Forelimb muscle (tissue), 1 donor: ENCODE results near the gene GPC5. TPM values are rescaled to one million over a fixed set of nuclear protein-coding genes. Genes with fewer than 3 reads are reported as not detected.
"Not testable (repeated sequence)": the region's sequence is repeated elsewhere in the genome, so short reads cannot be mapped to it uniquely, and the experiment has no call there.

ENCODE experiments used
- DNase-seq: peaks from one replicate; pipeline ENCODE4 v3.0.0-alpha.2; 2013; ENCODE audit warnings: low read depth
- polyA plus RNA-seq: library from polyadenylated mRNA; unstranded; fragments of 120-200 nt; gene quantifications from one replicate; pipeline ENCODE4 v1.2.1, GENCODE V29; 2013; ENCODE audit not compliant: insufficient read length

Gene GPC5
- polyA plus RNA-seq, 1 donor, result 0.57 TPM

DNA sequence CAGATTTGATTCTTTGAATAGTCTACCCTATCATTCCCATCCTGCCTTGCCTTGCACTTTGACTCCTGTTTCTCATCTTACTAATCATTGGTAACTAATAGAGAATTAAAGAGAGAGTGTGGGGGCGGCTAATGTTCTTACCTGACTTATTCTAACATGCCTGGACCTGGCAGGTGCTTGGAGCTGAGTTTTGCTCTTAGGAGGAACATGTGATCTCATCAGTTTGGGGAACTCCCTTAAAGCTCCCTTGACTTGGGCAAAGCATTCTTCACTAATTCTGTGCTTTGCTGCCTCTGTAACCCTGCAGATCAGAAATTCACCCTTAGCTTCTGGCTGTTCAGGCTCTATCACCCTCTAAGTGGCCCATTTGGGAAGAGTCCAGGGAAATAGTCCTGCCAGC is 861.1 kb downstream of the GPC5 start:
- no peak for DNase-seq

DNA sequence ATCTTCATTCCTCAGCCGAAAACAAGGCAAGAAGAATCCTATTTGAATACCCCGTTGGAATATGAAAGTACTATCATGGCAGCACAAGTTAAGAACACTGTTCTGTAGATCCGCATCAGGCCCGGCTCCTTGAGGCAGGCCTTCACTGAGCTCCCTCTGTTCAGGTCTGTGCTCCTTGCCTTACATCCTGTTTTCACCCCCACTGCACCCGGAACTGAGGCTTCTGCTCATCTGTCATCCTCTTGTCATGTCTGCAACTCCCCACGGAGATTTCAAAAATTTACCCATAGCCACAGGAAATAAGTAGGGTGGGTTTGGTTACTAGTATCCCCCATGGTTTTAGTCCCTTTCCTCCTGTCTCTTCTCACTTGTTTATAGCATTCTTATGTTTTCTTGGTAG is 861.9 kb downstream of the GPC5 start:
- DNase-seq, result no peak

DNA sequence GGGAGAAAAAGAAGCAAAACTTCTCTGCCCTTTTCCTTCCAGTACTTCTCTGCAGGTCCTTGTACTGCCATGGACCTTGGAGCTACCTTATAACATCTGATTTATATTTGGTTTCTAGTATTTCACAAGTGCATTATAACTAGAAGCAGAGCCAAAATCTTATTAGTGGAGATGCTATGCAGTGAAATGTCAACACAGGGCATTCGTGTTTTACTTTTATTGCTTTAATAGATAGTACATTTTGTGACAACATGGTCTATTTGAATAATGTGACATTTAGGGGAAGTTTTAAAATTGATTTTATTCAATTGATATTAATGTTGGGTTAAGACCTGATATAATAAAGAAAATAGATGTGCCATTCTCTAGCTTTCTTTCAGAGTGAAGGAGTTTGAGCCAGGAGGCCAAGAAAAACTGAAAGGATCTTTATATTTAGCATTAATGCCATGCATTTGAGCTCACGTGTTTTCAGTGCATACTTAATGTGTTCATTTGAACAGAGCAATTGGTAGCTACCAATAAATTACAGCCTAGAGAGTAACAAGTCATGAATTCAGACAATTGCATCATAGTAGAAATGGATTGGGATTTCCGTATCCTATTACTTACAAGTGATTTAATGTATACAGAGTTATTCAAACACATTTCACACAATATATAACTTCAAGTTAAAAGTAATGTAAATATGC is 863.8 kb downstream of the GPC5 start:
- no peak for DNase-seq

DNA sequence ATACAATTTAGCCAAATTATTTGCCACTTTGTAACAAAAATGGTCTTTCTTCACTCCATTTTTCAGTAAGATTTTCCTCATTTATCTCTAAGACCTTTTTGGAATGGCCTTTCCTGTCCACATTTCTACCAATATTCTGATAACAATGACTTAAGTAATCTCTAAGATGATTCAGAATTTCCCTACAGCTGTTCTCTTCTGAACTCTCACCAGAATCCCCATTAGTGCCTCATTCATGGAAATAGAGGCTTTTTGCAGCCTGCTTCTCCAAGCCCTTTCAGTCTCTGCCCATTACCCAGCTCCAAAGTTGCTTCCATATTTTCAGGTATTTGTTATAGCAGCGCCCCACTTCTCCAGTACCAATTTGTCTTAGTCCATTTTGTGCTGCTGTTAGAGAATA is 867.0 kb downstream of the GPC5 start:
- no peak for DNase-seq

DNA sequence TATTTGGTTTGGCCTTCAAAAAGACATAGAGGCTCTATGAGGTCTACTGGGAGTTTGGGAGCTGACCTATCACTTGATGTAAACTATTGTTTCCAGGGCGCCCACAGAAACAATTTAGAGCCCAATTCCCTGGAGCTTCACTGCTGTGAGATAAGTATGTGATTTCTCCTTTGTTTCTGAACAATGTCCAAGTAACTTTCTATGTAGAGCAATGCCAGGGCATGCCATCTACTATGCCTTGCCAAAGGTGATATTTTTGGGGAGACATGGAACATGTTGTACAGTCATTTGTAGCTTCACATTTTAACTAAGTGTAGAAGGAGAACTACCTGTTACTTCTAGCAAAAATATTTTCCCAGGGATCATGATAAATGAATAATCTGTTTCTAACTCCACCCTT is 872.6 kb downstream of the GPC5 start:
- no peak for DNase-seq

DNA sequence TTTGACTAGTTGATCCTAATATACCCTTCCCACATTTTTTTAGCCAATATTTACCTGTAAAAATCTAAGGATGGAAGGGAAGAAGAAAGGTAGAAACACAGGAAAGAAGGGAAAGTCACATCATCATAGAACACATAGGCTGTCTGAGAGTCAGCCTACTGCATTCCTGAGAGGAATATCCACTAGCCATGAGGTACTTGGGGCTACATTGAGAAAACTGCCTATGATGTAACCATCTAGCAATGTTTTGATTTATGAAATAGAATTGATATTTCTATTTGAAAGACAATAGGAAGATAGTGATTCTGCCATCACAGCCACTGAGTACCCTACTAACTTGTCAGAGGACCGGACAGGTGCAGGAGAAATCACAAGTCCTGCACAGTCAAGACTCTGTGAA is 873.8 kb downstream of the GPC5 start:
- no peak for DNase-seq

DNA sequence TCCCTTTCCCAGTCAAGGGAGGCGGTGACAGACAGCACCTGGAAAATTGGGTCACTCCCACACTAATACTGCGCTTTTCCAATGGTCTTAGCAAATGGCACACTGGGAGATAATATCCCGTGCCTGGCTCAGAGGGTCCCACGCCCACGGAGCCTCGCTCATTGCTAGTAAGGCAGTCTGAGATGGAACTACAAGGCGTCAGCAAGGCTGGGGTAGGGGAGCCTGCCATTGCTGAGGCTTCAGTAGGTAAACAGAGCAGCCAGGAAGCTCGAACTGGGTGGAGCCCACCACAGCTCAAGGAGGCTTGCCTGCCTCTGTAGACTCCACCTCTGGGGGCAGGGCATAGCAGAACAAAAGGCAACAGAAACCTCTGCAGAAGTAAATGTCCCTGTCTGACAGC is 882.6 kb downstream of the GPC5 start:
- not testable (repeated sequence) for DNase-seq

DNA sequence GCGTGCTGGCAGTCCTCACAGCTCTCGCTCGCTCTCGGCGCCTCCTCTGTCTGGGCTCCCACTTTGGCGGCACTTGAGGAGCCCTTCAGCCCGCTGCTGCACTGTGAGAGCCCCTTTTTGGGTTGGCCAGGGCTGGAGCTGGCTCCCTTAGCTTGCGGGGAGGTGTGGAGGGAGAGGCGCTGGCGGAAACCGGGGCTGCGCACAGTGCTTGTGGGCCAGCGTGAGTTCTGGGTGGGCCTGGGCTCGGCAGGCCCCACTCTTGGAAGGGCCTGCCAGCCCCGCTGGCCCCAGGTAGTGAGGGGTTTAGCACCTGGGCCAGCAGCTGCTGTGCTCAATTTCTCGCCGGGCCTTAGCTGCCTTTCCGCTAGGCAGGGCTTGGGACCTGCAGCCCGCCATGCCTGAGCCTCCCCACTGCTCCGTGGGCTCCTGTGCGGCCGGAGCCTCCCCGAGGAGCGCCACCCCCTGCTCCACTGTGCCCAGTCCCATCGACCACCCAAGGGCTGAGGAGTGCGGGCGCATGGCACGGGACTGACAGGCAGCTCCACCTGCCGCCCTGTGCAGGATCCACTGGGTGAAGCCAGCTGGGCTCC is 892.4 kb downstream of the GPC5 start:
- not testable (repeated sequence) for DNase-seq

DNA sequence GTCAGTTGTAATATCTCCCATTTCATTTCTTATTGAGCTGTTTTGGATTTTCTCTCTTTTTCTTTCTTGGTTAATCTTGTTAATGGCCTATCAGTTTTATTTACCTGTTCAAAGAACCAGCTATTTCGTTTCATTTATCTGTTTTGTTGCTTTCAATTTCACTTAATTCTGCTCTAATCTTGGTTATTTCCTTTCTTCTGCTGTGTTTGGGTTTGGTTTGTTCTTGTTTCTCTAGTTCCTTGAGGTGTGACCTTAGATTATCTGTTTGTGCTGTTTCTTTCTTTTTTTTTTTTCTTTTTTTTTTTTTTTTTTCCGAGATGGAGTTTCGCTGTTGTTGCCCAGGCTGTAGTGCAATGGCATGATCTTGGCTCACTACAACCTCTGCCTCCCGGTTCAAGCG is 896.1 kb downstream of the GPC5 start:
- DNase-seq, result not testable (repeated sequence)

DNA sequence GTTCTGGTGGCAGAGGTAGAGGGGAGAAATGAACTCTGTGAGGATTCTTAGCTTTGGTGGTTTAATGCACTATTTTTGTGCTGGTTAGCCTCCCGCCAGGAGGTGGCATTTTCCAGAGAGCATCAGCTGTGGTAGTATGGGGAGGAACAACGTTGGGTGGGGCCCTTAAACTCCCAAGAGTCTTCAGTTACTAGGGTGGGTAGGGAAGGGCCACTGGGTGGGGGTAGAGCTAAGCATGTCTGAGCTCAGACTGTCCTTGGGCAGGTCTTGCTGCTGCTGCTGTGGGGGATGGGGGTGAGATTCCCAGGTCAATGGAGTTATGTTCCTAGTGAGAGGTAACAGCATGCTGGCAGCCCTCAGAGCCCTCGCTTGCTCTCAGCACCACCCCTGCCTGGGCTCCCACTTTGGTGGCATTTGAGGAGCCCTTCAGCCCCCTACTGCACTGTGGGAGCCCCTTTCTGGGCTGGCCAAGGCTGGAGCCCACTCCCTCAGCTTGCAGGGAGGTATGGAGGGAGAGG is 897.8 kb downstream of the GPC5 start:
- not testable (repeated sequence) for DNase-seq

DNA sequence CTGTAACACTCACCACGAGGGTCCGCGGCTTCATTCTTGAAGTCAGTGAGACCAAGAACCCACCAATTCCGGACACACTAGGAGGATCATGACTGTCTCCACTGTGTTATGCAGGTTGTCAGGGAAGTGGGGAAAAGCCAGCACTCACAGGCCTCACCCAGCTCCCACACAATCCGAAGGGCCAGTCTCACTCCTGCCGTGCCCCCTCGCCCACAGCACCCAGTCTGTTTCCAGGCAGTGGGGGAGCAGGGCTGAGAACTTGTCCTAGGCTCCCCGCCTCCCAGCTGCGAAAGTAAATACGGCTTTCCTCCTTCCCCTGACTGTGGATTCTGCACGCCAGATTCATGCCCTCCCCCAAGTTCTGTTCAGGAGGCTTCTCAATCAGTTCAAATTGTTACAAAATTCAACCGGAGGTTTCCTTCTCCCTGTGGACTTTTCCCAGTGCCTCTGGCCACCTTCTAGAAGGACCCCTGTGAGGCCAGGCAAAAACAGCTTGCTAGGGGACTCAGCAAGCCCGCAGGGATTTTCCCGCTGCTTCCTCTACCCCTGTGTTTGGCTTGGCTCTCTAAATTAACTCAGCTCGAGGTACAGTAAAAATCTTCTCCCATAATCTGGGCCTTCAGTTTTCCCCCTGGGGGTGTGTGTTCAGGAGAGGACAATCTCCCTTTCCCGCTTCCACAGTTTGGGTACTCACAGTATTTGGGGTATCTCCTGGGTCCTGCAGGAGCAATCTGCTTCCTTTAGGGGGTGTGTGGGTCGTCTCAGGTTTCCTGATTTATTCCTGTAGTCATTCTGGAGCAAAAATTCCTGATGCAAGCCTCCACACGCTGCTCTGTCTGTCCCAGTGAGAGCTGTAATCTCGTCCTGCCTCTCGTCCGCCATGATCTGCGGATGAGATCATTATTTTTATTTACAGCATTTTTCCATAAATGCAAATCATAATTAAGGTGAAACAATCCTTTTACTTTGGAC is 899.8 kb downstream of the GPC5 start:
- DNase-seq, result no peak

DNA sequence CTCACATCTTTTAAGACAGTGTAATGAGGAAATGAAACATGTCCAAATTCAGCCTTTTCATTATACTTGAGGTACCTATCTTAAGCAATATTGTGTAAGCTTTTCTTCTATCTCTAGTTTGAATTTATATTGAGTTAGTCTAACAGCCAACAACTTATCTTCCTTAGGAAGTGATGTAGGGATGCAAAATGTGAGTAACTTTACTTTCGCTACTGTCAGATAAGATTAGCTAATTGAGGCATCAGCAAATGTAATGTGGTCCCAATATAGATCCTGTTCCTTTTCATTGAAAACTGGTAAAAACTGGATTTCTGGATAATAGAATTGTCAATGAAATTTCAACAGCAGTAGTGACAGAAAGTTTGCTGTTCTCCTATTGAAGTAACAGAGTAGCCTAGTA is 902.2 kb downstream of the GPC5 start:
- no peak for DNase-seq

DNA sequence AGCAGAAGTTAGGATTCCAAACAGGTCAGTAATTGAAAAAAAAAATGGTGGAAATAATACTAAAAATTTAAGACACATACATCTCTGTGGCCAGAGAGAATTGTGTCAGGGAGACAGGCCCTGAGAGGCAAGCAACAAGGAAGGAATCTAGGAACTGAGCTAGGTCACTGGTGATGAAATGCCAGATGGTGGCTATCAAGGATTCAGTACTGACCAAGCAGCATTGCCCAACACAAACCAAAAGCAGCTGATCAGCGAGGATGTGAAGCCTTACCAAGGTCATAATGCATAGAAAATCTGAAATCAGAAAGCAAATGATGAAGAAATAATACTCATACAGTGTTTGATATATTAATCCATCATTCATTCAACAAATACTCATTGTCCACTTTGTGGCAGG is 905.0 kb downstream of the GPC5 start:
- no peak for DNase-seq

DNA sequence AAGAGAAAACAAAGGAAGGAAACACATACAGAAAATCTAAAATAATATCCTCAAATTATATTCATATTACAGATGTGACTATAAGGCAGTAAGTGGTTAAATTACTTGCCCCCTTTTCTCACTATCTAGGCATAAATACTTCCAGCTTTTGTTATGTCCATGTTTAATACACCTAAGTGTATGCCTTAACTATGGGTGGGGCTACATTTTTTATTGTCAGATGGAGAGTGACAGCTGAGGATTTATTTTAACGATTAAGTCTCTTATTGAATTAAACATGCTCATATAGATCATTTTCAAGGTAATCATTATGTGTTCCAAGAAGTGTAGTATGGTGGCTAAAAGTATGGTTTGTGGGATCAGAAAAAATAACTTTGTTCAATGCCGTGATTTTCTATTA is 909.3 kb downstream of the GPC5 start:
- no peak for DNase-seq

DNA sequence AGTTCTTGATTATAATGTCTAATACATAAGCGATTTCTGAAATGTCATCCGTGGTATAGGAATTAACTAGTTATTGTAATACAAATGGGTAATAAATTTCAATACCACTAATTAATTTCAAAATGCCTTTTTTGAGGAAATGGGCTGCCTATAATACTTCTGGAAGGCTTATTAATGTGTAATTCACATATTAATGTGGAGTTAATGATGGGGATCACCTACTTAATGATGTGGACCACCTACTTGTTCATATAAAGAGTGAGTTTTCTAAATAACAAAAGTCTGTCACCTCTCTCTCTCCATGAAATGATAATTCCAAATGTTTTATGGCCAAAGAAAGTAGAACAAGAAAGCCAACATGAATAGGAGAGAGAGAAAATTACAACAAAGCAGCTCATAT is 914.4 kb downstream of the GPC5 start:
- no peak for DNase-seq

DNA sequence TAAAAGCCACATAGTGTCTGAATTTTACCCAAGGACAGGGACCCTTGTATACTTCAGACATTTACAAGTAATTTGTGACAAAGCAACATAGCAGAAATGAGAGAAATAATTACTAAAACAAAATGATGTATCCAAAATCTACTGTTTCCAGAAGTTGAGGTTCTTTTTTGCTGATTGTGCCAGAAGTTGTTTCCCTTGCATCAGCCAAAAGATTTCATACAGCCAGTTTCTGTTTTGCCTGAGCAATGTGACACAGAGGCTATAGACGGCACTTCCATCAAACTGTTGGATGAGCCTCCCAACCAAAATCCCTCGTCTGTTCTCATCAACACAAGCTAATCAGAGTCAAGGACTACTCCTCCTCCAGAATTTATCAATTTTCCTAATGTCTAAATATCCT is 915.0 kb downstream of the GPC5 start:
- no peak for DNase-seq

DNA sequence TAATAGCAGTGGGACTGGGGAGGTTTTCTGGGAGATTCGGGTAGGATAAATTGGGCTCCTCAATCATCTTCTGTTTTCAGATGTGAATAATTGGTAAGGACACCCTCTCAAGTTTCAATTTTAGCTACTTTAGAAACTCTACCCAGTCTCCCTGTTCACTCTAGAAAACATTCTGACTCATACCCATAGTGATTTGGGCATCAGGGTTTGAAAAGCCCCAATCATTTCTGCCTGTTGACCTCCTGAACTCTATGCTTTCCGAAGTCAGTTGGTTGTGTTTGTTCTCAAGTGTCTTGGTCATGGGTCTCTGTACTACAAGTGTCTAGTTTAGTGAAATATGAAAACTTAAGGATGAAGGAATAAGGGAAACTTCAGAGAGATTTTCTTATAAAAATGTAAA is 916.8 kb downstream of the GPC5 start:
- DNase-seq, result no peak

DNA sequence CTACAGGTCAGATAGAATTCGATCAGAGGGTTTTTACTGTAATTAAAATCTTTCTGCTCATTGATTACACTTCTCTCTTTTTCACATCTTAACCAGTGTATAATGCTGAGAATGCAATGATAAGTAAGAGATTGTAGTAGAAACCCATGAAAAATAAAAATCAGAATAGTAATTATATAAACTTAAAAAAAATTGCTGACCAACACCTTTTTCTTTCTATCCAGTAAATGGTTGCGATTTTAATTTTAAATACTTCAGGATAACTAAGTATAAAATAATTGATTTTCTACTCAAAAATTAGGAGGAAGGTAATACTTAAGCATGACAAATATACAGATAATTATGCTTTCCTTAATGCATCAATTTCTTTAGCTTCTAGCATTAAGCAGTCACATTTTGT is 917.6 kb downstream of the GPC5 start:
- no peak for DNase-seq

DNA sequence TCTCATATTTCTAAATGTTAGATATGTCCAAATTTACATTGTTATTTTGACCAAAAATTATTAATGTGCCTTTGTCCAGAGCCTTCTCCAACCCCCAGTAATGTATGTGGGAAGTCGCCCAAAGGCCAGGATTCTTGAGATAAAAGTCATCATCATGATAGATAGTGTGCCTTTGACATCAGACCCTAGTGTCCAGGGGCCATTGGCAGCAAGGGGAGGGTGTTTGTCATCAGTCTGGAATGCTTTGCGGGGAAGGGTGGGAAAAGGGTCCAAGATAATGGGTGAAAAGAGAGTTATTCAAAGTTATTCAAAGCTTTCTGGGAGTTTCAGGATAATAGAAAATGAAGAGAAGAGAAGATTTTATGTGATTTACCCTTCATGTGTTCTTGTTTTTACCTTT is 918.6 kb downstream of the GPC5 start:
- DNase-seq, result no peak

DNA sequence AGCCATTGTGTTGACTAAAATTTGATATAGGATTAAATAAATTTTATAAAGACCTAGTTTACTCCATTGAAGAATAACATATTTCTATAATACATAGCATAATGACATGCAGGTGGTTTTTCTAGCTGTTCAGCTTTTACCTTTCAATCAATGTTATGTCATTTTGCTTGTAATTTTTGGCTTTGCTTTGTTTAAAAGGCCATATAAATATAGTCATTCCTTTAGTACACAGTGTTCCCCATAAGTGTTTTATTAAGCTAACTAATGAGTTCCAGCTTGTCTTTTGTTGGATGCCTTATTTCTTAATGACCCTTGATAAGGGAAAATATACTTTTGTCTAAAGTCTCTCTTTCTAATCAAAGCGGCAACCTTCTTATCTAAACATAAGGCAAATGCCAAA is 921.9 kb downstream of the GPC5 start:
- no peak for DNase-seq

DNA sequence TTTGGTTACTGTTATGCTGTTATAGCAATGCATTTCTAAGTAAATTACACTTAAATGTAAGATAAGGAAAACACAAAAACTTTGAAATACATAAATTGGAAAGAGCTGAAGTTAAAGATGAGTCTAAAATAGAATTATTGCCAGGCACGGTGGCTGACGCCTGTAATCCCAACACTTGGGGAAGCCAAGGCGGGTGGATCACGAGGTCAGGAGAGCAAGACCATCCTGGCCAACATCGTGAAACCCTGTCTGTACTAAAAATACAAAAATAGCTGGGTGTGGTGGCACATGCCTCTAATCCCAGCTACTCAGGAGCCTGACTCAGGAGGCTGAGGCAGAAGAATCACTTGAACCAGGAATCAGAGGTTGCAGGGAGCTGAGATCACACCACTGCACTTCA is 922.8 kb downstream of the GPC5 start:
- no peak for DNase-seq

DNA sequence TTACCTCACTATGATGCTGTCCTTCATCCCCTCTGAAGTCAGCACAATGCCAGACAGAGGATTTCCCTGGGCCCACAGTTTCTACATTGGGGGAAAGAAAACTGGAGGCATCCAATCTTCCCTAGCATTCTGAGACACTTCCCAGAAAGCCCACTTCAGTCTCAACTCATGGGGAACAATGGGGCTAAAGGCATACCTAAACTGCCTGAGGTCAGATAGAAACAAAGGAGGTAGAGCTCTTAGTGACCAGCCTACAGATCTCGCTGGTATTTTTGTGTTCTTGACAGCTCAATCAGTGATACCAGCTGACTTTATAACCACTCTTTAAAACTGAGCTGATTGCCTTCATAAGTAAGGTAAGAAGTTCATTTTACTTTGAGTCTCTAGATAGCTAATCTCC is 947.2 kb downstream of the GPC5 start:
- DNase-seq, result no peak

DNA sequence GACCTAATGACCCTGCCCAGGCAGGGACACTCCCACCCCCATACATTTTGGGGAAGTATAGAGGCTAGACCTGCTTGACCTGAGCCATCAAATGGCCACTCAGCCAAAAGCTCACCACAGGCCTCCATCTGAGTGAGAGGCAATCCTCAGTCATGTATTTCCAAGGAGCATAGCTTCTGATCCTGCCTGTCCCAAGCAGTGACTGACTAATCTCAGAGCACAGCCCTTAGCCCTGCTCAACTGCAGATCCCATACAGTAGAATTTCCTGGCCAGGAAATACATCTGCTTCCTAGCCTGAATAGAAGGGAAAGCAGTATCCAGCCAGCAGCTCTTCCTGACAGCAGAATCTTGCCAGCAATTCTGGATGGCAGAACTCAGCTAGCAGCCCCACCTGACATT is 947.6 kb downstream of the GPC5 start:
- DNase-seq, result no peak
